ENCODE data around the gene LYZL4.

- no peak for TF ChIP-seq CTCF (IDR thresholded peaks at IDR 0.05)
- TF ChIP-seq POLR2AphosphoS5 (IDR thresholded peaks at IDR 0.05) = no peak
These were observed 45.8 kb upstream of the LYZL4 start for GRCh38 chr3:42456211-42456610.

All from breast epithelium (tissue), 3 donors.